Measurements from ENCODE around the gene SH3BGRL. TPM values are rescaled to one million over a fixed set of nuclear protein-coding genes. Genes with fewer than 3 reads are reported as not detected.

SH3BGRL gene
- total RNA-seq, 2 donors from 2014 or later, result 36.3 to 65.1 TPM

DNA sequence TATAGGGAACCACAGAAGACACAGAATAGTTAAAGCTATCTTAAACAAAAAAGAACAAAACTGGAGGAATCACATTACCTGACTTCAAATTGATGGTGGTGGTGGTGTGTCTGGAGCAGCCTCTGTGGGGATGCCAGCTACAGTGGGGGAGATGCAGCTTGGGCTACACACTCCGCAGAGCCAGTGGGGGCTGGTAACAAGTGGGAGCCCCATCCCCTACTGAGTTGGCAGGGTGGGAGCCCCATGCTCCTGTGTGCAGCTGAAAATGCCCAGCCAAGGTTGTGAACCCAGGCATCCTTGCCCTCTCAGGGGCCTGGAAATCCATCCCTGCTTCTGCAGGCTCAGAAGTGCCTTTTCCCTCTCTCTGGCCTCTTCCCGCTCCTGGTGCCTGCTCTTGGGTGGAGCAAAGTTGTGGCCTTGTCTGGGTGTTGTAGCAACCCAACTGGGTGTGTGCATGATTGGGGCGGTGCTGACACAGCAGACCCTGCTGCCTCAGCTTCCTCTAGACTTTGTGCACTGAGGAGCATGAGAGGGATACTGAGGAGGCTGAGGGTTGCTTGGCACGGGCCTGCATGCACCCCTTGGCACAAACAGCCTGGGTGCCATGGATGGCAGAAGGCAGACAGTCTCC, 38.9 kb downstream of the SH3BGRL start:
- ATAC-seq (no peak), DNase-seq (no peak)
- 94 to 100% methylated on average over 1 to 4 of the region's 4 CpGs for WGBS, 2 donors
- no peaks in the 10 kb centered on the region for H3K36me3 ChIP-seq (replicated peaks in 1 of 2; ENCODE audit: insufficient read depth in 1 of 2, low read depth in 2 of 2)
- no peaks in the 10 kb centered on the region for H3K27me3 ChIP-seq
- intact Hi-C loops (cut with DNase I), result no loop called here
- no peak overlapping the region for H3K4me3 ChIP-seq
- no peak overlapping the region for H3K27ac ChIP-seq
- TF ChIP-seq, protein P1, sequence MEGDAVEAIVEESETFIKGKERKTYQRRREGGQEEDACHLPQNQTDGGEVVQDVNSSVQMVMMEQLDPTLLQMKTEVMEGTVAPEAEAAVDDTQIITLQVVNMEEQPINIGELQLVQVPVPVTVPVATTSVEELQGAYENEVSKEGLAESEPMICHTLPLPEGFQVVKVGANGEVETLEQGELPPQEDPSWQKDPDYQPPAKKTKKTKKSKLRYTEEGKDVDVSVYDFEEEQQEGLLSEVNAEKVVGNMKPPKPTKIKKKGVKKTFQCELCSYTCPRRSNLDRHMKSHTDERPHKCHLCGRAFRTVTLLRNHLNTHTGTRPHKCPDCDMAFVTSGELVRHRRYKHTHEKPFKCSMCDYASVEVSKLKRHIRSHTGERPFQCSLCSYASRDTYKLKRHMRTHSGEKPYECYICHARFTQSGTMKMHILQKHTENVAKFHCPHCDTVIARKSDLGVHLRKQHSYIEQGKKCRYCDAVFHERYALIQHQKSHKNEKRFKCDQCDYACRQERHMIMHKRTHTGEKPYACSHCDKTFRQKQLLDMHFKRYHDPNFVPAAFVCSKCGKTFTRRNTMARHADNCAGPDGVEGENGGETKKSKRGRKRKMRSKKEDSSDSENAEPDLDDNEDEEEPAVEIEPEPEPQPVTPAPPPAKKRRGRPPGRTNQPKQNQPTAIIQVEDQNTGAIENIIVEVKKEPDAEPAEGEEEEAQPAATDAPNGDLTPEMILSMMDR (IDR thresholded peaks at IDR 0.05), result no peak
- no peaks in the 10 kb centered on the region for H3K4me1 ChIP-seq
- no peaks in the 10 kb centered on the region for H3K9me3 ChIP-seq

DNA sequence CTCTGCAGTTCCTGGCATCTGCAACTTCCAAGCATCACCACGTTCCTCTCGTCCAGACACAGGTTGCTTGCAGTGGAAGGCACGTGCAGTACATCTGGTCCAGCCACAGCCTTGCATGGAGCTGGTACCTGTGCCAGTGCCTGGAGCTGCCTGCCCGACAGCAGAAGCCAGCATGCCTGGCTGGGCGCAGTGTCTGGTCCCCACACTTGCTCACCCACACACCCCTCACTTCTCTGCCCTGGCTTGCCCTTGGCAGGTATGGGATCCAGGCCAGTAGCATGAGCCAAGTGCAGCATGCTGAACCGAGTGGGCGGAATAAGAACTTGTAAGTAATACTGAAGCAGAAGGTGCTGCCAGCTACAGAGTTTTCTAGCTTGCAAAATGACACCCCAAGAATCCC, 39.9 kb downstream of the SH3BGRL start:
- ATAC-seq, result no peak
- no peaks in the 10 kb centered on the region for H3K9me3 ChIP-seq
- TF ChIP-seq POLR2A (IDR thresholded peaks at IDR 0.05), result no peak
- TF ChIP-seq, protein P1 (IDR thresholded peaks at IDR 0.05), result no peak
- DNase-seq, result no peak
- H3K27me3 ChIP-seq, result no peaks in the 10 kb centered on the region
- intact Hi-C loops (cut with DNase I), result no loop called here
- H3K4me1 ChIP-seq, result no peaks in the 10 kb centered on the region
- H3K4me3 ChIP-seq, result no peak overlapping the region
- H3K27ac ChIP-seq, result no peak overlapping the region
- WGBS, 2 donors, result 96 to 97% methylated on average over 4 to 7 of the region's 7 CpGs
- H3K36me3 ChIP-seq (replicated peaks in 1 of 2; ENCODE audit: insufficient read depth in 1 of 2, low read depth in 2 of 2), result no peaks in the 10 kb centered on the region

DNA sequence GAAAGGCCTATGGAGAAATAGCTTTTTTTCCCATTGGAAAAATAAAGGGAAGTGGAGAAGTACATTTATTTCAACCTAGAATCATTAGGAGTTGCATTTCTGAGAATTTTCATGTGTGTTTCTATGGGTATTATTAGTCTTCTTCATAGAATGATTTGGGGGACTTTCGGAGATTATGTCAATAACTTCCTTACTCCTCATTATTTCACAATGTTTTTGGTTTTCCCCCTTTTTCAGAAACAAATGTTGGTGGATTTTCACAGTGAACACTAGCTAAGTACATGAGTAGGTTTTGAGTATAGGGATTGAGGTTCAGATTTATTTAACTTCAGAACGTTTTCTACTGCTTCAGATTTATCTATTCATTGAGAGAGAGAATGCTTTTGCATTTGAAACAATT, 54.0 kb downstream of the SH3BGRL start:
- ATAC-seq (no peak), DNase-seq (no peak)
- intact Hi-C loops (cut with DNase I), result no loop called here
- no peaks in the 10 kb centered on the region for H3K9me3 ChIP-seq
- TF ChIP-seq POLR2A (IDR thresholded peaks at IDR 0.05), result no peak
- TF ChIP-seq, protein P1 (IDR thresholded peaks at IDR 0.05), result no peak
- no peaks in the 10 kb centered on the region for H3K36me3 ChIP-seq (replicated peaks in 1 of 2; ENCODE audit: insufficient read depth in 1 of 2, low read depth in 2 of 2)
- peaks cover 10% of the 10 kb centered on the region for H3K4me1 ChIP-seq
- H3K27me3 ChIP-seq, result no peaks in the 10 kb centered on the region
- 68 to 94% methylated on average over 2 of the region's 2 CpGs for WGBS, 2 donors
- H3K4me3 ChIP-seq, result no peak overlapping the region
- no peak overlapping the region for H3K27ac ChIP-seq

DNA sequence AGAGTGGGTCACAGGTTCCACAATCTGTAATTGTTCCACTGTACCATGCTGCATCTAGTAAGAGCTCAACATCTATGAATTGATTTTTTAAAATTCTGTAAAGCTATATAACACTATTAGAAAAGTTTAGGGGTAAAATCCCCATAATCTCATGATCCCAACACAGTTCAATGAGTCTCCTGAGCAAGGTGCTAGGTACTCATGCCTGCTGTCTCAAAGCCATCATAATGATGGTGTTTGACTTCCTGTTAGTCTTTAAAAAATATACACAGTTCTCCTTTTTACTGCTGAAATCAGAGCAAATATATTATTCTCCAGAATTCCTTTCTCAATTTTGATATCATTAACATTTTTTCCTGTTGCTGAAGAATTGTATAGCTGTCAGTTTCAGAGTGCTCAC, 55.9 kb downstream of the SH3BGRL start:
- Histone ChIP-seq H3K4me3 (no peak overlapping the region), H3K27ac (no peak overlapping the region), H3K4me1 (peaks cover 14% of the 10 kb centered on the region), H3K36me3 (replicated peaks in 1 of 2; ENCODE audit: insufficient read depth in 1 of 2, low read depth in 2 of 2) (no peaks in the 10 kb centered on the region), H3K9me3 (no peaks in the 10 kb centered on the region), H3K27me3 (no peaks in the 10 kb centered on the region)
- no peak for ATAC-seq
- intact Hi-C loops (cut with DNase I), result no loop called here
- TF ChIP-seq, protein P1 (IDR thresholded peaks at IDR 0.05), result no peak
- TF ChIP-seq POLR2A (IDR thresholded peaks at IDR 0.05), result no peak
- DNase-seq, result no peak

DNA sequence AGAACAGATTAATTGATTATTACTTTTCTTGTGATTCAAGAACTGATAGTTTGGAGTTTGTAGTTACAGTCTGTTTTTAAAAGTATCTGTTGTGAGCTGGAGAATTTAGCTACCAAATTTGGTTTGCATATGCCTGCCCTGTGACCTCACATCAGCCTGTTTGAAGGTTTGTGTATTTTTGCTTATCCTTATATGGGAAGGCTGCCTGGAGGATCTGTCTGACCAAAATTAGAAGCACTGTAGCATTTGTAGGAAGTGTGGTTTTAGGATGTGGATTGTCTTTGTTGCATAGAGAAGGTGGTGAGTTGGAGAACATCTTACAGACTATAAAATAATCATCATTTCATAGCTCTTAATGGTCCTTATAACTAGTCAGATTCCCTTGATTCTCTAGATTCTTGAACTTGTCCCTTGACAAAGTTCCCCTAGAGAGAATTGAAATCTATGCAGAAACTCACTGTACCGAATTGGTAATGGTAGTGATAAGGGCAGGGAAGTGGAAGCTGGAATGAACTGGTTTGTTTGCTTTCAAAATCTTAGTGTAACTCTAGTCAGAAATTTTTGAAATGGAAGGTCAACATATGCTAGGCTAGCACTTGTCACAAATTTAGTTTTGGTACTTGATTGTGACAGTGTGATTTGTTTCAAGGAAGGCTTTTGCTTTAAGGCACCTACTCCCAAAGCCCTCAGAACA, 57.3 kb downstream of the SH3BGRL start:
- Histone ChIP-seq H3K36me3 (replicated peaks in 1 of 2; ENCODE audit: insufficient read depth in 1 of 2, low read depth in 2 of 2) (no peaks in the 10 kb centered on the region), H3K27ac (peak overlapping the region in 1 of 4 donors; percentile 49), H3K4me1 (peaks cover 14% of the 10 kb centered on the region), H3K27me3 (no peaks in the 10 kb centered on the region), H3K4me3 (no peak overlapping the region), H3K9me3 (no peaks in the 10 kb centered on the region)
- intact Hi-C loops (cut with DNase I), result no loop called here
- TF ChIP-seq, protein P1 (IDR thresholded peaks at IDR 0.05), result no peak
- TF ChIP-seq POLR2A (IDR thresholded peaks at IDR 0.05), result no peak
- WGBS, 2 donors, result 0 to 6% methylated on average over 1 of the region's 1 CpG
- DNase-seq, result no peak
- no peak for ATAC-seq
